Measurements from ENCODE around the gene ZBTB46. TPM values are rescaled to one million over a fixed set of nuclear protein-coding genes. Genes with fewer than 3 reads are reported as not detected.
"Not testable (repeated sequence)": the region's sequence is repeated elsewhere in the genome, so short reads cannot be mapped to it uniquely, and the experiment has no call there.

The ZBTB46 gene
- total RNA-seq, 2 experiments from 2014 or later, result 0.11 to 0.25 TPM

DNA sequence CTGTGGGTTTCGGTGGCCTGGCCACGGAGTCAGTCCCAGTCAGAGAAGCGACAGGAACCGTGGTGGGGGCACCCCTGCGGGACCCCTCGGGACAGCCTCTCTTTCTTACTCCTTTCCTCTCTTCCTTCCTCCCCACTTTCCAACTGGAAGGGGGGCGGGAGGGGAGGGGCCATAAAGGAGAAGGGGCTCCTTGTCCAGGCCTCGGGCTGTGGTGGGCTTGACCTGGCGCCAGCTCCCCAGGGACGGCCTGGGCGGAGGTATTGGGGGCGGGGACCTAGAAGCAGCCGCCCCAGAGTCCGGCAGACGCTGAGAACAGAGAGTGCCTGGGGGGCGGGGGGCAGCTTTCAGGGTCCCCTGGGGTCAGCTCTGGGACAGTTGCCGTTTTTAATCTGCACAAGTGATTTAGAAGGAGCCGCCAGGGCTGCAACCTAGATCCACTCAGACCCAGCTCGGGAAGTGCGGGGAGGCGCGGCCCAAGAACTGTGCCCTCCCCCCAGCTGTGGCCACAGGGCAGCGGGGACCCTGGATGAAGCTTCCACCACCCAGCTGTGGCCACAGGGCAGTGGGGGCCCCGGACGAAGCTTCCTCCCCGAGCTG is 23.8 kb upstream of the ZBTB46 start:
- Mint-ChIP-seq H3K27ac (no peak overlapping the region), H3K27me3 (peaks cover 4% of the 10 kb centered on the region), H3K9me3 (no peaks in the 10 kb centered on the region), H3K4me3 (no peak overlapping the region), H3K4me1 (peaks cover 23% of the 10 kb centered on the region), H3K36me3 (no peaks in the 10 kb centered on the region)
- POLR2A ChIA-PET, result interaction anchor here (0.5 to 1.1 kb wide), 4 partner anchors 11 to 188 kb away, joined by 3 to 9 read pairs (median 4); no protein-coding TSS in a partner anchor
- ATAC-seq (ENCODE audit: low read depth) (no peak), DNase-seq (no peak)

DNA sequence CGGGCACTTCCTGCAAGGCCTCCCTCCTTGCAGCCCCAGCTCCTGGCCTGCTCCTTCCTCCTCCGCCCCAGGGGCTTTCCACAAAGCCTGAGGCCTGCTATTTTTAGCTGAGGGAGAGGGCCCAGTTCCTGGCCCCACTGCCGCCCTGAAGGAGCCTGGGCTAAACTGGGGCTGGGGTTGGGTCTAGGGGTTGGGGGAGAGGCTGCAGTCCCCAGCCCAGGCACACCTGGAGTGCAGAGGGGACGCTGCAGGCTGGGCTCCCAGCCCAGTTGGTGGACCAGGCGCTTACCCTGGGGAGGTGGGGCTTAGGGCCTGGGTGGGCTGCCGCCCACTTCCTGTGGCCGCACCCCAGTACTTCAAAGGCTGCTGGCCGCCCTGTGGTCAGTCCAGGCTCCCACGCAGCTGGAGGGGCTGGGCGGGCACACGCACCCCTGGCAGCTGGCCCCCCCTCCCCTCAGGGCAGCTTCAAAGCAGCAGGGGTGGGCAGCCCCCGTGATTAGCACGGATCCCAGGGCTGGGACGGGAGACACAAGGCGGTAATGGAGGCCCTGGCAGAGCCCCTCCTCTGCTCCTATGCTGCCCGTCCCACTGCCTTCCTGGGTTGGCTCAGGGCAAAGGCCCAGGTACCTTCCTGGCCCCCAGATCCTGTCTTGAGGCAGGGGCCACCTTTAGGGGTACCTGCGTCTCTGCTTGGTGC is 23.2 kb upstream of the ZBTB46 start:
- no peaks in the 10 kb centered on the region for H3K9me3 Mint-ChIP-seq
- H3K4me3 Mint-ChIP-seq, result no peak overlapping the region
- POLR2A ChIA-PET, result no interaction called here
- H3K36me3 Mint-ChIP-seq, result no peaks in the 10 kb centered on the region
- H3K4me1 Mint-ChIP-seq, result peaks cover 23% of the 10 kb centered on the region
- ATAC-seq (ENCODE audit: low read depth), result peak; percentile 28
- no peak overlapping the region for H3K27ac Mint-ChIP-seq
- no peak for DNase-seq
- H3K27me3 Mint-ChIP-seq, result peaks cover 4% of the 10 kb centered on the region

GRCh38 chr20:63853733-63854068 is 22.6 kb upstream of the ZBTB46 start:
- H3K4me3 Mint-ChIP-seq; H3K36me3 Mint-ChIP-seq; ATAC-seq (ENCODE audit: low read depth); H3K9me3 Mint-ChIP-seq; DNase-seq; H3K27ac Mint-ChIP-seq; POLR2A ChIA-PET; H3K27me3 Mint-ChIP-seq: not testable (repeated sequence)
- peaks cover 20% of the 10 kb centered on the region for H3K4me1 Mint-ChIP-seq

DNA sequence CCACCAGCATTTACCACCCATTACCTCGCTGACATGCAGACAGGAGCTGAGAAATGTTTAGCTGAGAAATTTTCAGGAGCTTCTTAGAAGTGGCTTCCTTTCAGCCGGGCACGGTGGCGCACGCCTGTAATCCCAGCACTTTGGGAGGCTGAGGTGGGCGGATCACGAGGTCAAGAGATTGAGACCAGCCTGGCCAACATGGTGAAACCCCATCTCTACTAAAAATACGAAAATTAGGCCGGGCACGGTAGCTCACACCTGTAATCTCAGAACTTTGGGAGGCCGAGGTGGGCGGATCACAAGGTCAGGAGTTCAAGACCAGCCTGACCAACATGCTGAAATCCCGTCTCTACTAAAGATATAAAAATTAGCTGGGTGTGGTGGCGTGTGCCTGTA is 20.5 kb upstream of the ZBTB46 start:
- not testable (repeated sequence) for H3K36me3 Mint-ChIP-seq; ATAC-seq (ENCODE audit: low read depth); H3K9me3 Mint-ChIP-seq; H3K27me3 Mint-ChIP-seq; H3K4me3 Mint-ChIP-seq; DNase-seq; H3K27ac Mint-ChIP-seq
- H3K4me1 Mint-ChIP-seq, result peaks cover 11% of the 10 kb centered on the region
- POLR2A ChIA-PET, result interaction anchor here (0.6 to 0.7 kb wide), 2 partner anchors 15 to 330 kb away, joined by 3 to 4 read pairs; no protein-coding TSS in a partner anchor

- peak; percentile 32 for ATAC-seq (ENCODE audit: low read depth)
- H3K27ac Mint-ChIP-seq, result no peak overlapping the region
- H3K4me1 Mint-ChIP-seq, result peaks cover 13% of the 10 kb centered on the region
- peaks cover 7% of the 10 kb centered on the region for H3K27me3 Mint-ChIP-seq
- no peaks in the 10 kb centered on the region for H3K9me3 Mint-ChIP-seq
- H3K4me3 Mint-ChIP-seq, result no peak overlapping the region
- no peak for DNase-seq
- no peaks in the 10 kb centered on the region for H3K36me3 Mint-ChIP-seq
- POLR2A ChIA-PET, result interaction anchor here (0.7 kb wide), 1 partner anchor 330 kb away, joined by 4 read pairs; no protein-coding TSS in a partner anchor
Measured at GRCh38 chr20:63850689-63851547, 19.9 kb upstream of the ZBTB46 start.

DNA sequence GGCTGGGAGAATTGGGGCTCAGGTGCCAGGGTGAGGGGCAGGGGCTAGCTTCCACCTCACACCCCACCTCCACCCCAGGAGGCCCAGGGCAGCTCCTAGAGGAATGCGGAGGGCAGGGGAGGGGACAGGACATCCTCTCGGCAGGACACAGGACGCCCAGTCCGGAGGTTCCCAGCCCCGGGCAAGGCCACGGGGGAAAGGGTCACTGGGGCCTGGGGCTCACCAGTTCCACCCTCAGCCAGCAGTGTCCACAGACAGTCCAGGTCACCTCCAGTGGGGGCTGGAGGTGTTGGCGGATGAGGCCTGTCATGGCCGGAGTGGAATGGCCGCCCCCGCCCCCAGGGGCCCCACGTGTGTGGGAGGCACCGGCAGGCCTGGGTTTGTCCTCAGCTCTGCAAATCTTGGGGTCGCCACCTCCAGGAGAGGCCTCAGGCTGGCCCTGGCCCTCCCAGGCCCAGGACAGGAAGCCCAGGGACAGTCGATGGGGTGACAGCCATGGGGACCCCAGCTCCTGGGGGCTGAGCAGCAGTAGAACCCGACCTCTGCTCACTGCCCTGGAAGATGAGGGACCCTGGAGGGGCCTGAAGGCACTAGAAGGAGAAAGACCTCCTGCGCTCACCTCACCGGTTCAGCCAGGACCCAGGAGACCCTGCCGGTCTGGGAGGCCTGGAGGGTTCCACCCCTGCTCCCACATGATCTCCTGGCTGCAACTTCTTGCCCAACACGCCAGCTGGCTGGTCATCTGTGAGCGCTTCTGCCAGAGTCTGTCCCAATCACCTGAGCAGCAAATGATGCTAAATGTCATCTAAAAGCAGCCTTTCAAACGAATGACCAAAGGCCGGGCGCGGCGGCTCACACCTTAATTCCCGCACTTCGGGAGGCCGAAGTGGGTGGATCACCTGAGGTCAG is 17.2 kb upstream of the ZBTB46 start:
- no peak overlapping the region for H3K4me3 Mint-ChIP-seq
- ATAC-seq (ENCODE audit: low read depth) (no peak), DNase-seq (no peak)
- POLR2A ChIA-PET, result interaction anchor here (0.9 kb wide), 1 partner anchor 14 kb away, joined by 4 read pairs; no protein-coding TSS in a partner anchor
- H3K27ac Mint-ChIP-seq, result no peak overlapping the region
- H3K9me3 Mint-ChIP-seq, result no peaks in the 10 kb centered on the region
- peaks cover 18% of the 10 kb centered on the region for H3K4me1 Mint-ChIP-seq
- peaks cover 30% of the 10 kb centered on the region for H3K27me3 Mint-ChIP-seq
- H3K36me3 Mint-ChIP-seq, result no peaks in the 10 kb centered on the region

DNA sequence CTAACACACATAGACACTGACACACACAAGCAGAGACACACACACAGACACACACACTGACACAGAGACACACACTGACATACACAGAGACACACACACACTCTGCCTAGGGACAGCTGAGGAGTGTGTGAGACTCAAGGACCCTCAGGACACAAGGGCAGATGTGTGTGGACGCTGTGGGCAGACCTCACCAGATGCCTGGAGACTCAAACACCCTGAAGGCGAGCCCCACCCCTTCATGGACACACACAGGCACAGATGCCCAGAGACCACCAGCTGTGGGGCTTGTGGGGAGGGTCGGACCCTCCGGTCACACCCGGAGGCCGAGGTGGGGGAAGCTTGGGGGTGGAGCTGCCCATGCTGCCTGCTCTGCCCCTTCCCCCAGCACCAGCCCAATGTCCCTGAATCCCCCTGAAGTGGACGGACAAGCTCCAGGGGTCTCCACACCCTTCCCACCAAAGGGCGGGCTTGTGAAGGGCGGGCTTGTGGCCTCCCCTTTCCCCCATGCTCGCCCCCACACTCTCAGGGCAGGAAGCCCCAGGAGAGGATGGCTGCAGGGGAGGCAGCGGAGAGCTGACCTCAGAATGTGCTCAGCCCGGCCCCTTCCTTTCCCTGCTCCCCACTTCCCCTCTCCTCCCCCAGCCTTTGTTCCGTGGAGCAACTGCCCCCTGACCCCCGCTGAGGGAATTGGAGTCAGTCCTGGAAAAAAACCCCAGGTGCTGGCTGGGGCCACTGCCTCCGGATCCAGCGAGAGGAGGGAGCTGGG is 16.4 kb upstream of the ZBTB46 start:
- Mint-ChIP-seq H3K27ac (no peak overlapping the region), H3K36me3 (no peaks in the 10 kb centered on the region), H3K4me1 (peaks cover 18% of the 10 kb centered on the region), H3K27me3 (peaks cover 35% of the 10 kb centered on the region), H3K9me3 (no peaks in the 10 kb centered on the region), H3K4me3 (no peak overlapping the region)
- POLR2A ChIA-PET, result interaction anchor here (0.9 kb wide), 1 partner anchor 15 kb away, joined by 4 read pairs; no protein-coding TSS in a partner anchor
- ATAC-seq (ENCODE audit: low read depth) (peak; percentile 43), DNase-seq (peak; percentile 56)

GRCh38 chr20:63846888-63847236 is 15.8 kb upstream of the ZBTB46 start:
- Mint-ChIP-seq H3K4me1 (peaks cover 19% of the 10 kb centered on the region), H3K27me3 (peaks cover 37% of the 10 kb centered on the region), H3K27ac (no peak overlapping the region), H3K9me3 (no peaks in the 10 kb centered on the region), H3K4me3 (no peak overlapping the region), H3K36me3 (no peaks in the 10 kb centered on the region)
- POLR2A ChIA-PET, result no interaction called here
- DNase-seq (no peak), ATAC-seq (ENCODE audit: low read depth) (no peak)

GRCh38 chr20:63846128-63846771 is 15.2 kb upstream of the ZBTB46 start:
- ATAC-seq (ENCODE audit: low read depth) (peak; percentile 22), DNase-seq (peak; percentile 43)
- Mint-ChIP-seq H3K36me3 (no peaks in the 10 kb centered on the region), H3K4me1 (peaks cover 17% of the 10 kb centered on the region), H3K9me3 (no peaks in the 10 kb centered on the region), H3K4me3 (no peak overlapping the region), H3K27ac (no peak overlapping the region), H3K27me3 (peaks cover 39% of the 10 kb centered on the region)
- POLR2A ChIA-PET, result no interaction called here

- Mint-ChIP-seq H3K4me3 (no peak overlapping the region), H3K36me3 (no peaks in the 10 kb centered on the region), H3K9me3 (no peaks in the 10 kb centered on the region), H3K27ac (no peak overlapping the region), H3K27me3 (peaks cover 42% of the 10 kb centered on the region), H3K4me1 (peaks cover 9% of the 10 kb centered on the region)
- POLR2A ChIA-PET, result no interaction called here
- no peak for ATAC-seq (ENCODE audit: low read depth)
- no peak for DNase-seq
Measured at GRCh38 chr20:63844511-63844991, 13.5 kb upstream of the ZBTB46 start.

DNA sequence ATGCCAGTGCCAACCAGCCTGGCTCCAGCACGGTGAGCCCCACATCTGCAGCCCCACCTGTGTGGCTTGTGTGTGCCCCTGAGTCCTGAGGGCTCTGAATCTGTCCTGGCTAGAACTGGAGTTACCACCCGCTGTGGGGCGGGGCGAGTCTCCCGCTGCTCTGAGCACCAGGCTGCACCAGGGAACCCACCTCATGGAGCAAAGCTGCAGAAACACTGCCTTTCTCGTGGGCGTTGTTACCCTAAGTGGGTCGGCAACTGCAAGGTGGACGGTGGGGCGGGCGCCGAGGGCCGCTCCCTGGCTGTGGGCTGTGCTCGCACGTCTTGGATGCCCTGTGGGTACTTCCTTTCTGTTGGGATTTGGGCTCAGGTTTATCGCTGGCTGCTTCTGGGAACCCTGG is 12.7 kb upstream of the ZBTB46 start:
- Mint-ChIP-seq H3K27ac (no peak overlapping the region), H3K27me3 (peaks cover 46% of the 10 kb centered on the region), H3K4me1 (peaks cover 9% of the 10 kb centered on the region), H3K36me3 (no peaks in the 10 kb centered on the region), H3K4me3 (no peak overlapping the region), H3K9me3 (no peaks in the 10 kb centered on the region)
- DNase-seq (no peak), ATAC-seq (ENCODE audit: low read depth) (no peak)
- POLR2A ChIA-PET, result no interaction called here

DNA sequence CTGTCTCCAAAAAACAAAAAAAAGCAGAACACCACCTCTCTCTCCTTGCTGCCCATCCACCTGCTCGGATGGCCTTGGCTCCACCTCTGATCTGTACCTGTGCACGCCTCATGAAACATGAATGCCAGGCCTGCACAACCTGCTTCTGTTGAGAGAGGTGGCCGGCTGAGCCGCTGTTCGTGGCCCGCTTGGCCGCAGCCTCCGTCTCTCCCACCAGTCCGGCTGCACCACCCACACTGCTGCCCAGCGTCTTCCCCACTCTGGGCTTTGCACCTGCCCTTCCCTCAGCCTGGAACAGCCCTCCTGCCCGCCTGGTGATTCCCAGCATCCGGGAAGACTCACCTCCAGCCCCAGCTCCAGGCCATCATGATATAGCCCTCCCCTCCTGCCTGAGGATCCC is 12.2 kb upstream of the ZBTB46 start:
- Mint-ChIP-seq H3K4me1 (peaks cover 9% of the 10 kb centered on the region), H3K27me3 (peaks cover 50% of the 10 kb centered on the region), H3K36me3 (no peaks in the 10 kb centered on the region), H3K4me3 (no peak overlapping the region), H3K27ac (no peak overlapping the region), H3K9me3 (no peaks in the 10 kb centered on the region)
- no peak for DNase-seq
- no peak for ATAC-seq (ENCODE audit: low read depth)
- POLR2A ChIA-PET, result no interaction called here
